WTC11 (cell line): ENCODE measurements around the gene PDCD6IP.

Experiments used
- CTCF ChIP-seq: fragments of 200-600 bp; IDR thresholded peaks from 2 replicates; pipeline ENCODE4 v1.8.0; 2022; ENCODE audit warnings: antibody characterized with exemption
- FOXJ3 ChIP-seq: sonication (generic); formaldehyde crosslinking; IDR thresholded peaks from 2 replicates; pipeline ENCODE4 v1.9.0; 2021; ENCODE audit warnings: missing genetic modification reagents, mild to moderate bottlenecking, borderline replicate concordance
- MXD4 ChIP-seq: fragments of 250-450 bp; sonication (Bioruptor Pico); IDR thresholded peaks from 2 replicates; pipeline ENCODE4 v1.8.0; 2021; ENCODE audit warnings: mild to moderate bottlenecking, moderate library complexity, borderline replicate concordance
- NFYB ChIP-seq: sonication (generic); formaldehyde crosslinking; conservative IDR thresholded peaks from 2 replicates; pipeline ENCODE4 v1.8.0; 2022; ENCODE audit warnings: low read depth, missing genetic modification reagents
- NR1H2 ChIP-seq: sonication (generic); formaldehyde crosslinking; IDR thresholded peaks from 2 replicates; pipeline ENCODE4 v1.9.0; 2021; ENCODE audit warnings: mild to moderate bottlenecking, moderate library complexity, missing genetic modification reagents
- PRDM15 ChIP-seq: sonication (generic); formaldehyde crosslinking; IDR thresholded peaks from 2 replicates; pipeline ENCODE4 v1.8.0; 2022; ENCODE audit warnings: missing genetic modification reagents
- SMAD3 ChIP-seq: sonication (generic); formaldehyde crosslinking; IDR thresholded peaks from 2 replicates; pipeline ENCODE4 v1.8.0; 2022; ENCODE audit warnings: missing genetic modification reagents, mild to moderate bottlenecking, borderline replicate concordance
- SP1 ChIP-seq: sonication (generic); formaldehyde crosslinking; conservative IDR thresholded peaks from 2 replicates; pipeline ENCODE4 v1.8.1; 2022; ENCODE audit warnings: missing genetic modification reagents
- TEAD4 ChIP-seq: sonication (generic); formaldehyde crosslinking; IDR thresholded peaks from 2 replicates; pipeline ENCODE4 v1.8.0; 2022; ENCODE audit warnings: mild to moderate bottlenecking, missing genetic modification reagents
- ZBTB43 ChIP-seq: sonication (generic); formaldehyde crosslinking; IDR thresholded peaks from 2 replicates; pipeline ENCODE4 v1.8.1; 2023; ENCODE audit warnings: mild to moderate bottlenecking, missing genetic modification reagents
- TF ChIP-seq, protein P1 (sequence below): sonication (generic); formaldehyde crosslinking; IDR thresholded peaks from 2 replicates; pipeline ENCODE4 v1.8.1; 2022; ENCODE audit warnings: low read depth, mild to moderate bottlenecking, moderate library complexity, missing genetic modification reagents, borderline replicate concordance
- TF ChIP-seq, protein P2 (sequence below): sonication (generic); formaldehyde crosslinking; IDR thresholded peaks from 2 replicates; pipeline ENCODE4 v1.8.1; 2022; ENCODE audit warnings: mild to moderate bottlenecking, moderate library complexity, missing genetic modification reagents

GRCh38 chr3:33825111-33825510 lies 26.7 kb downstream of the PDCD6IP start:
- TF ChIP-seq CTCF (no peak), NFYB (CRISPR knock-in tag) (no peak), ZBTB43 (CRISPR knock-in tag) (no peak), MXD4 (CRISPR knock-in tag) (no peak), NR1H2 (no peak), SP1 (no peak), PRDM15 (CRISPR knock-in tag) (no peak), SMAD3 (CRISPR knock-in tag) (no peak), FOXJ3 (CRISPR knock-in tag) (no peak), TEAD4 (CRISPR knock-in tag) (no peak)
- TF ChIP-seq, protein P1, sequence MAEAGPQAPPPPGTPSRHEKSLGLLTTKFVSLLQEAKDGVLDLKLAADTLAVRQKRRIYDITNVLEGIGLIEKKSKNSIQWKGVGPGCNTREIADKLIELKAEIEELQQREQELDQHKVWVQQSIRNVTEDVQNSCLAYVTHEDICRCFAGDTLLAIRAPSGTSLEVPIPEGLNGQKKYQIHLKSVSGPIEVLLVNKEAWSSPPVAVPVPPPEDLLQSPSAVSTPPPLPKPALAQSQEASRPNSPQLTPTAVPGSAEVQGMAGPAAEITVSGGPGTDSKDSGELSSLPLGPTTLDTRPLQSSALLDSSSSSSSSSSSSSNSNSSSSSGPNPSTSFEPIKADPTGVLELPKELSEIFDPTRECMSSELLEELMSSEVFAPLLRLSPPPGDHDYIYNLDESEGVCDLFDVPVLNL: no peak
- TF ChIP-seq, protein P2, sequence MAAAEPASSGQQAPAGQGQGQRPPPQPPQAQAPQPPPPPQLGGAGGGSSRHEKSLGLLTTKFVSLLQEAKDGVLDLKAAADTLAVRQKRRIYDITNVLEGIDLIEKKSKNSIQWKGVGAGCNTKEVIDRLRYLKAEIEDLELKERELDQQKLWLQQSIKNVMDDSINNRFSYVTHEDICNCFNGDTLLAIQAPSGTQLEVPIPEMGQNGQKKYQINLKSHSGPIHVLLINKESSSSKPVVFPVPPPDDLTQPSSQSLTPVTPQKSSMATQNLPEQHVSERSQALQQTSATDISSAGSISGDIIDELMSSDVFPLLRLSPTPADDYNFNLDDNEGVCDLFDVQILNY (CRISPR knock-in tag): no peak
